ENCODE results near the gene JHY. TPM values are rescaled to one million over a fixed set of nuclear protein-coding genes. Genes with fewer than 3 reads are reported as not detected.

The JHY gene
- total and polyA plus RNA-seq, 8 donors, result 1.1 to 4.2 (median 2.1) TPM

GRCh38 chr11:122976734-122977469, 94.3 kb downstream of the JHY start:
- Histone ChIP-seq H3K4me1 (peaks cover 0 to 2% (median 0%) of the 10 kb centered on the region in 3 donors), H3K27ac (no peak overlapping the region), H3K36me3 (no peaks in the 10 kb centered on the region), H3K27me3 (peaks cover 0 to 51% (median 11%) of the 10 kb centered on the region in 4 donors), H3K9me3 (no peaks in the 10 kb centered on the region), H3K4me3 (peak overlapping the region in 1 of 4 donors; percentile 5)
- intact Hi-C loops (cut with DNase I), result no loop called here
- no peak for TF ChIP-seq CTCF (IDR thresholded peaks at IDR 0.05)
- ATAC-seq (no peak), DNase-seq (no peak), FAIRE-seq (no peak)
- WGBS, 2 donors, result 4 to 5% methylated on average over 50 of the region's 50 CpGs

GRCh38 chr11:122977470-122978298, 95.1 kb downstream of the JHY start:
- no peaks in the 10 kb centered on the region for H3K9me3 ChIP-seq
- TF ChIP-seq CTCF (IDR thresholded peaks at IDR 0.05), result no peak
- peaks cover 0 to 2% (median 0%) of the 10 kb centered on the region in 3 donors for H3K4me1 ChIP-seq
- ATAC-seq (peak in 3 of 4 donors; percentile 18 to 28 (median 20)), FAIRE-seq (no peak), DNase-seq (peak in 1 of 6 donors; percentile 67)
- peaks cover 0 to 55% (median 11%) of the 10 kb centered on the region in 4 donors for H3K27me3 ChIP-seq
- H3K36me3 ChIP-seq, result no peaks in the 10 kb centered on the region
- 3 to 6% methylated on average over 43 to 50 of the region's 50 CpGs for WGBS, 2 donors
- peak overlapping the region in 1 of 4 donors; percentile 5 for H3K4me3 ChIP-seq
- no peak overlapping the region for H3K27ac ChIP-seq
- intact Hi-C loops (cut with DNase I), result no loop called here

- no peak for TF ChIP-seq CTCF (IDR thresholded peaks at IDR 0.05)
- no peak overlapping the region for H3K4me3 ChIP-seq
- H3K4me1 ChIP-seq, result peaks cover 0 to 2% (median 0%) of the 10 kb centered on the region in 3 donors
- WGBS, 2 donors, result 15% methylated on average over 7 of the region's 7 CpGs
- intact Hi-C loops (cut with DNase I), result no loop called here
- no peak for DNase-seq
- H3K27ac ChIP-seq, result no peak overlapping the region
- H3K27me3 ChIP-seq, result peaks cover 0 to 55% (median 11%) of the 10 kb centered on the region in 4 donors
- H3K36me3 ChIP-seq, result no peaks in the 10 kb centered on the region
- ATAC-seq, result no peak
- FAIRE-seq, result no peak
- no peaks in the 10 kb centered on the region for H3K9me3 ChIP-seq
These were observed 95.7 kb downstream of the JHY start for GRCh38 chr11:122978299-122978620.

GRCh38 chr11:122979103-122979814, 96.7 kb downstream of the JHY start:
- Histone ChIP-seq H3K27ac (no peak overlapping the region), H3K4me1 (peaks cover 0 to 2% (median 0%) of the 10 kb centered on the region in 3 donors), H3K27me3 (peaks cover 0 to 47% (median 11%) of the 10 kb centered on the region in 4 donors), H3K9me3 (no peaks in the 10 kb centered on the region), H3K4me3 (no peak overlapping the region), H3K36me3 (no peaks in the 10 kb centered on the region)
- TF ChIP-seq CTCF (IDR thresholded peaks at IDR 0.05), result no peak
- FAIRE-seq, result no peak
- peak in 1 of 6 donors; percentile 38 for DNase-seq
- 4 to 7% methylated on average over 41 to 44 of the region's 44 CpGs for WGBS, 2 donors
- no peak for ATAC-seq
- intact Hi-C loops (cut with DNase I), result no loop called here

Data from pancreas (tissue), 10 donors.